Naive thymus-derived CD4-positive, alpha-beta T cell (primary cell): ENCODE data around the gene JAZF1. TPM values are rescaled to one million over a fixed set of nuclear protein-coding genes. Genes with fewer than 3 reads are reported as not detected.

Source experiments
- ATAC-seq: fragments of 150-1000 bp; cut with Tn5 transposase; 2 replicates; pipeline ENCODE4 v1.10.0; 2021; ENCODE audit warnings: mild to moderate bottlenecking, moderate library complexity
- CTCF ChIA-PET: fragments of 350-600 bp; sonication (Branson Sonifier 250); formaldehyde crosslinking; loops from one replicate; lab custom pipeline; 2021; ENCODE audit warnings: antibody characterized with exemption; lab: Charles Lee
- POLR2A ChIA-PET: fragments of 350-600 bp; sonication (Branson Sonifier 250); formaldehyde crosslinking; loops from one replicate; lab custom pipeline; 2021; ENCODE audit warnings: antibody characterized with exemption, inconsistent platforms; lab: Charles Lee
- DNase-seq, 9 donors: peaks; one replicate each; pipeline versions ENCODE4 v3.0.0 to v3.0.0-alpha.2; 2020 to 2022; ENCODE audit warnings: mixed read lengths in 1 of 9
- H3K27ac ChIP-seq: one replicate; pipeline ENCODE4 v1.7.0; 2013; ENCODE audit warnings: mild to moderate bottlenecking, low read depth, low read length, moderate library complexity
- H3K27me3 ChIP-seq, 2 donors: one replicate each; pipeline ENCODE4 v1.7.0; 2013; ENCODE audit warnings: low read length in 2 of 2, mild to moderate bottlenecking in 2 of 2, moderate library complexity in 2 of 2; ENCODE audit not compliant: control insufficient read depth in 2 of 2, insufficient read depth in 2 of 2
- H3K36me3 ChIP-seq, 3 experiments: 1 replicate in 2 of 3; 2 replicates in 1 of 3; pipeline ENCODE4 v1.7.0; 2013; ENCODE audit warnings: low read length in 3 of 3, mild to moderate bottlenecking in 3 of 3, moderate library complexity in 1 of 3; ENCODE audit not compliant: insufficient read depth in 3 of 3, control insufficient read depth in 2 of 3
- H3K4me1 ChIP-seq, 2 donors: one replicate each; pipeline ENCODE4 v1.7.0; 2013; ENCODE audit warnings: low read length in 2 of 2, mild to moderate bottlenecking in 2 of 2, moderate library complexity in 1 of 2; ENCODE audit not compliant: control insufficient read depth in 2 of 2, insufficient read depth in 2 of 2
- H3K4me3 ChIP-seq: 2 replicates; pipeline ENCODE4 v1.7.0; 2013; ENCODE audit warnings: mild to moderate bottlenecking, low read length
- H3K9me3 ChIP-seq, 3 experiments: 1 replicate in 2 of 3; 2 replicates in 1 of 3; pipeline ENCODE4 v1.7.0; 2013; ENCODE audit warnings: low read length in 3 of 3; ENCODE audit not compliant: control insufficient read depth in 2 of 3
- H3K27ac Mint-ChIP-seq, 9 donors: one replicate each; pipeline ENCODE4 v1.8.0; 2020 to 2022; ENCODE audit warnings: mixed read lengths in 9 of 9, mild to moderate bottlenecking in 8 of 9, moderate library complexity in 5 of 9, inconsistent platforms in 2 of 9
- H3K27me3 Mint-ChIP-seq, 5 donors: one replicate each; pipeline ENCODE4 v1.8.0; 2021 to 2022; ENCODE audit warnings: mixed read lengths in 5 of 5, mild to moderate bottlenecking in 1 of 5
- H3K36me3 Mint-ChIP-seq, 5 donors: one replicate each; pipeline ENCODE4 v1.8.0; 2020 to 2022; ENCODE audit warnings: mixed read lengths in 5 of 5, mild to moderate bottlenecking in 3 of 5, inconsistent platforms in 1 of 5
- H3K4me1 Mint-ChIP-seq, 7 donors: one replicate each; pipeline ENCODE4 v1.8.0; 2020 to 2022; ENCODE audit warnings: mixed read lengths in 7 of 7, mild to moderate bottlenecking in 3 of 7, inconsistent platforms in 1 of 7
- H3K4me3 Mint-ChIP-seq, 10 donors: one replicate each; pipeline ENCODE4 v1.8.0; 2020 to 2022; ENCODE audit warnings: mild to moderate bottlenecking in 10 of 10, mixed read lengths in 10 of 10, moderate library complexity in 6 of 10, inconsistent platforms in 2 of 10
- H3K9me3 Mint-ChIP-seq, 11 donors: one replicate each; pipeline ENCODE4 v1.8.0; 2020 to 2022; ENCODE audit warnings: mixed read lengths in 11 of 11, mild to moderate bottlenecking in 4 of 11, inconsistent platforms in 1 of 11, moderate library complexity in 1 of 11
- intact Hi-C, 2 donors: fragments of 100-400 bp; cut with micrococcal nuclease; formaldehyde crosslinking; loops; one replicate each; pipeline ENCODE4 v1.15.1; 2023
- polyA plus RNA-seq, 2 donors: library from polyadenylated mRNA; unstranded; fragments of 300-500 nt; fragmentation: Illumina TruSeq; gene quantifications; one replicate each; pipeline ENCODE4 v1.2.3, GENCODE V29; 2021
- total RNA-seq, 6 experiments: library from RNA in 5 of 6; stranded (reverse) in 5 of 6; gene quantifications; 1 replicate in 5 of 6; 2 replicates in 1 of 6; pipeline ENCODE4 v1.2.3 and lab custom pipeline; 2021 to 2026

Gene JAZF1
- total and polyA plus RNA-seq, 7 experiments from 2014 or later: 2.0 to 33.1 (median 3.2) TPM

- ATAC-seq (no peak), DNase-seq (no peak)
- no peak overlapping the region for H3K27ac ChIP-seq
- H3K9me3 ChIP-seq: no peaks in the 10 kb centered on the region
- Mint-ChIP-seq H3K27ac (no peak overlapping the region), H3K4me1 (peaks cover 0 to 18% (median 14%) of the 10 kb centered on the region in 7 donors), H3K4me3 (no peak overlapping the region), H3K9me3 (peaks cover 0 to 13% (median 3%) of the 10 kb centered on the region in 11 donors), H3K36me3 (peaks cover 0 to 28% (median 20%) of the 10 kb centered on the region in 5 donors), H3K27me3 (peaks cover 0 to 6% (median 0%) of the 10 kb centered on the region in 5 donors)
- intact Hi-C loops: no loop called here
- POLR2A ChIA-PET: no interaction called here
- CTCF ChIA-PET: interaction anchor here (0.6 kb wide), 1 partner anchor 1722 kb away, joined by 3 read pairs; no protein-coding TSS in a partner anchor
- H3K27me3 ChIP-seq: no peaks in the 10 kb centered on the region
- H3K4me3 ChIP-seq: no peak overlapping the region
- no peaks in the 10 kb centered on the region for H3K4me1 ChIP-seq
- H3K36me3 ChIP-seq: no peaks in the 10 kb centered on the region
Observed at GRCh38 chr7:27945058-27945795, 235.4 kb downstream of the JAZF1 start.

DNA sequence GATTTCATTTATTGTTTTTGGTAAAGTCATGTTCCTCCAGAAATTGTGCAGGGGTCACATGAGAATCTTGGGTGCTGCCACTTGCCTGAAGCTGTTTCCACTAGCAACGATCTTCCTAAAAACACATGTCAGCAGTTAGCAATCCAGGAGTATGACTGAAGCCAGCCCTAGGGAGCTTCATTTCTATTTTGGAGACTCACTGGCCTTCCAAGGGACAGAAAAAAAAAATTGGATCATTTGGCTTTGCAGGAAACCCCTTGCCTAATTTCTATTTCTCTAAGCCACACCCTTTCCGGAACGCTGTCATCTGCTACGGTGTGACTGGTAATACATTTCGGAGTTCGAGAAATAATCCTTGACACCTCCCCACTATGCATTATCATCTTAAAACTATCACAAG lies 236.0 kb downstream of the JAZF1 start:
- no peaks in the 10 kb centered on the region for H3K27me3 ChIP-seq
- peaks cover 0 to 12% (median 9%) of the 10 kb centered on the region in 7 donors for H3K4me1 Mint-ChIP-seq
- H3K4me1 ChIP-seq: no peaks in the 10 kb centered on the region
- H3K27ac ChIP-seq: no peak overlapping the region
- no peak overlapping the region for H3K27ac Mint-ChIP-seq
- peaks cover 0 to 14% (median 3%) of the 10 kb centered on the region in 11 donors for H3K9me3 Mint-ChIP-seq
- no peak overlapping the region for H3K4me3 ChIP-seq
- ATAC-seq: no peak
- intact Hi-C loops: no loop called here
- H3K9me3 ChIP-seq: no peaks in the 10 kb centered on the region
- H3K36me3 Mint-ChIP-seq: peaks cover 0 to 29% (median 20%) of the 10 kb centered on the region in 5 donors
- DNase-seq: no peak
- CTCF ChIA-PET: no interaction called here
- H3K36me3 ChIP-seq: no peaks in the 10 kb centered on the region
- H3K4me3 Mint-ChIP-seq: no peak overlapping the region
- POLR2A ChIA-PET: no interaction called here
- H3K27me3 Mint-ChIP-seq: peaks cover 0 to 6% (median 0%) of the 10 kb centered on the region in 5 donors

DNA sequence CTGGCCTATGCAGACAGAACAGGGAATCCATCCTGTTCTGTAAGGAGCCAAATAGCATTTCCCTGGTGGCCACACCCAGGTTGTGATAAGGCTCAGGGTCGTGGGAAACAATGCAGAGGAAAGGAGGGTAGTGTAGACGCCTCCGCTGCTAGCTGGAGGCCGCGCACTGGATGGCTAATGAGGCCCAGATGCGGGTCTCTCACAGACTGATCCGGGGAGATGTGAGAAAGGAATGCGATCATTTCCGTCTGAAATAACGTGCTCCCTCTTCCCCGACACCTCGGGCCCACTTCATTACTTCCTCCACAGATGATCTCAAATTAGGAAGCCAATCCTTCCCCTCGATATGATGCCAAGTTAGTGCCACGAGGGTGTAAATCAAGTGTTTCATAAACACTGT lies 237.4 kb downstream of the JAZF1 start:
- Histone ChIP-seq H3K27me3 (no peaks in the 10 kb centered on the region), H3K4me3 (no peak overlapping the region), H3K4me1 (no peaks in the 10 kb centered on the region), H3K36me3 (no peaks in the 10 kb centered on the region), H3K27ac (no peak overlapping the region), H3K9me3 (no peaks in the 10 kb centered on the region)
- no peak for DNase-seq
- intact Hi-C loops: no loop called here
- Mint-ChIP-seq H3K27ac (no peak overlapping the region), H3K4me1 (peaks cover 0 to 8% (median 5%) of the 10 kb centered on the region in 7 donors), H3K36me3 (peaks cover 0 to 29% (median 21%) of the 10 kb centered on the region in 5 donors), H3K9me3 (peaks cover 0 to 14% (median 3%) of the 10 kb centered on the region in 11 donors), H3K27me3 (peaks cover 0 to 2% (median 0%) of the 10 kb centered on the region in 5 donors), H3K4me3 (no peak overlapping the region)
- ATAC-seq: no peak
- ChIA-PET POLR2A (no interaction called here), CTCF (no interaction called here)

DNA sequence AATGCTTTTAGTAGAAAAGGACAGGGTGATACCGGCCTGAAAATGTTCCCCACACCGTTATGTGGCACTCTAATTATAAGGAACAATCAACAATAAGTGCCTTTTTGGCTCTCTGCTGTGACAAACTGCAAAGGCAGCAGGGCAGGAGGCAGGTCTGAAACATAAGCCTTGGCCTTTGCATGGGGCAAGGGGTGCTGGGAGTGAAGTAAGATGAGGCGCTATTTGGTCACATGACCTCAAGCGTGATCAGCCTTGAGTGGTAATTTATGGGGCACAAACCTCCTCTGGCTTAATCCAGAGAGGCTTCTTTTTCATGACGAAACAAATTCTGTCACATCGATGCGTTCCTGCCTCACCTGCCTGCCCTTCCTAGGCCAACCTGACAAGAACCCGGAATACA lies 237.9 kb downstream of the JAZF1 start:
- H3K4me3 Mint-ChIP-seq: no peak overlapping the region
- peaks cover 0 to 14% (median 3%) of the 10 kb centered on the region in 11 donors for H3K9me3 Mint-ChIP-seq
- H3K27ac Mint-ChIP-seq: no peak overlapping the region
- intact Hi-C loops: no loop called here
- no peak overlapping the region for H3K4me3 ChIP-seq
- H3K36me3 Mint-ChIP-seq: peaks cover 0 to 29% (median 21%) of the 10 kb centered on the region in 5 donors
- peaks cover 0 to 2% (median 0%) of the 10 kb centered on the region in 5 donors for H3K27me3 Mint-ChIP-seq
- H3K27me3 ChIP-seq: no peaks in the 10 kb centered on the region
- DNase-seq: no peak
- peaks cover 0 to 4% (median 2%) of the 10 kb centered on the region in 7 donors for H3K4me1 Mint-ChIP-seq
- ChIA-PET POLR2A (no interaction called here), CTCF (no interaction called here)
- H3K9me3 ChIP-seq: no peaks in the 10 kb centered on the region
- H3K27ac ChIP-seq: no peak overlapping the region
- no peak for ATAC-seq
- H3K36me3 ChIP-seq: no peaks in the 10 kb centered on the region
- no peaks in the 10 kb centered on the region for H3K4me1 ChIP-seq

- peaks cover 0 to 3% (median 0%) of the 10 kb centered on the region in 7 donors for H3K4me1 Mint-ChIP-seq
- Histone ChIP-seq H3K4me1 (no peaks in the 10 kb centered on the region), H3K4me3 (no peak overlapping the region), H3K27me3 (no peaks in the 10 kb centered on the region), H3K9me3 (no peaks in the 10 kb centered on the region), H3K27ac (no peak overlapping the region), H3K36me3 (no peaks in the 10 kb centered on the region)
- ATAC-seq (no peak), DNase-seq (no peak)
- ChIA-PET POLR2A (no interaction called here), CTCF (interaction anchor here (0.5 kb wide), 1 partner anchor 78 kb away, joined by 4 read pairs; no protein-coding TSS in a partner anchor)
- H3K27me3 Mint-ChIP-seq: peaks cover 0 to under 1% (median 0%) of the 10 kb centered on the region in 5 donors
- H3K27ac Mint-ChIP-seq: no peak overlapping the region
- peaks cover 0 to 29% (median 21%) of the 10 kb centered on the region in 5 donors for H3K36me3 Mint-ChIP-seq
- H3K9me3 Mint-ChIP-seq: peaks cover 0 to 14% (median 3%) of the 10 kb centered on the region in 11 donors
- intact Hi-C loops: no loop called here
- no peak overlapping the region for H3K4me3 Mint-ChIP-seq
Observed at GRCh38 chr7:27941522-27941921, 239.1 kb downstream of the JAZF1 start.

DNA sequence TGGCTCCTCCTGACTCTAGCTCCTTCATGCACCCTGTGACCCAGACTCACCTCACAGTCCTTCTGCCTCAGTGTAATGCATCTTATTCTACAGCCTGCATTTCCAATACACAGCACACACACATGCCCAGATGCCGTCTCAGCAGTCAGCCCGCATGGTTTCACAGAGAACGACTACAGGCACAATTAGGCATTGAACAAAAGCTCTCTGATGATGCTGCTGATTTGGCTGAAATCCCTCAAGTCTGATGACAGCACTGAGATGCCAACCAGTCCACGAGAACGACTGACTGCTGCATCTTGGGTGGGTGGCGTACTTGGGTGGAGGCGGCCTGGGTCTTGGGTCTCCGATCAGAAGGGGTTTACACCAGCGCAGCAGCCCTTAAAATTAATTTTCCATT lies 240.3 kb downstream of the JAZF1 start:
- no peaks in the 10 kb centered on the region for H3K27me3 ChIP-seq
- H3K4me3 ChIP-seq: no peak overlapping the region
- ATAC-seq (no peak), DNase-seq (no peak)
- CTCF ChIA-PET: no interaction called here
- H3K4me1 ChIP-seq: no peaks in the 10 kb centered on the region
- H3K36me3 Mint-ChIP-seq: peaks cover 0 to 24% (median 21%) of the 10 kb centered on the region in 5 donors
- H3K36me3 ChIP-seq: no peaks in the 10 kb centered on the region
- peaks cover 0 to 3% (median 0%) of the 10 kb centered on the region in 5 donors for H3K27me3 Mint-ChIP-seq
- intact Hi-C loops: no loop called here
- no peaks in the 10 kb centered on the region for H3K9me3 ChIP-seq
- no peak overlapping the region for H3K4me3 Mint-ChIP-seq
- peak overlapping the region in 1 of 9 donors; percentile 68 for H3K27ac Mint-ChIP-seq
- H3K27ac ChIP-seq: no peak overlapping the region
- peaks cover 0 to 3% (median 0%) of the 10 kb centered on the region in 7 donors for H3K4me1 Mint-ChIP-seq
- peaks cover 0 to 14% (median 3%) of the 10 kb centered on the region in 11 donors for H3K9me3 Mint-ChIP-seq
- POLR2A ChIA-PET: no interaction called here
